Endothelial cell of umbilical vein (primary cell): ENCODE results near the gene RNF130. TPM values are rescaled to one million over a fixed set of nuclear protein-coding genes. Genes with fewer than 3 reads are reported as not detected.

Experiments
- BruUV-seq: library from RNA; stranded (reverse); fragments of 400-500 nt; replicated peaks from 2 replicates; lab custom pipeline; 2021; lab: Mats Ljungman, UMichigan
- CTCF ChIA-PET: fragments of 300-600, 350-600 bp; sonication (Branson Sonifier 250); formaldehyde crosslinking; loops from one replicate; lab custom pipeline; 2021; ENCODE audit warnings: antibody characterized with exemption, inconsistent platforms; lab: Charles Lee
- POLR2A ChIA-PET: fragments of 300-600, 350-600 bp; sonication (Branson Sonifier 250); formaldehyde crosslinking; loops from one replicate; lab custom pipeline; 2021; ENCODE audit warnings: antibody characterized with exemption, inconsistent platforms; lab: Charles Lee
- DNase-seq: peaks from one replicate; pipeline ENCODE4 v3.0.0-alpha.2; 2011; ENCODE audit warnings: low read depth, low spot score
- FAIRE-seq: peaks from 2 replicates; lab custom pipeline; 2011; peaks lifted over from hg19 to GRCh38; lab: Jason Lieb, UNC
- H2AFZ ChIP-seq: 2 replicates; pipeline ENCODE4 v1.6.0; 2012; ENCODE audit warnings: low read depth, low read length, control low read depth, inconsistent platforms
- H3K27ac ChIP-seq: 2 replicates; pipeline ENCODE4 v1.5.1; 2011; ENCODE audit warnings: low read depth, mild to moderate bottlenecking, control low read depth, low read length, moderate library complexity; ENCODE audit not compliant: insufficient read depth
- H3K27me3 ChIP-seq, 2 experiments: 2 replicates each; pipeline versions ENCODE4 v1.6.0 to v1.6.1; 2011; ENCODE audit warnings: low read length in 2 of 2, mixed read lengths in 1 of 2; ENCODE audit not compliant: control insufficient read depth in 2 of 2, insufficient read depth in 2 of 2
- H3K36me3 ChIP-seq, 2 experiments: 2 replicates in 1 of 2; 3 replicates in 1 of 2; pipeline ENCODE4 v1.5.1; 2011; ENCODE audit warnings: low read length in 2 of 2, mild to moderate bottlenecking in 1 of 2, moderate library complexity in 1 of 2; ENCODE audit not compliant: control insufficient read depth in 2 of 2, insufficient read depth in 2 of 2; ENCODE audit errors: extremely low read depth in 1 of 2
- H3K4me1 ChIP-seq: 3 replicates; pipeline ENCODE4 v1.5.1; 2011; ENCODE audit warnings: mild to moderate bottlenecking, low read length; ENCODE audit not compliant: control insufficient read depth, insufficient read depth; ENCODE audit errors: extremely low read depth
- H3K4me2 ChIP-seq: 2 replicates; pipeline ENCODE4 v1.6.1; 2011; ENCODE audit warnings: low read length, control low read depth, mixed read lengths; ENCODE audit not compliant: insufficient read depth
- H3K4me3 ChIP-seq, 3 experiments: fragments of 200-600 bp in 1 of 3; sonication (generic), shearing (Covaris generic) in 1 of 3; replicated peaks in 1 of 3; 2 replicates each; pipeline ENCODE4 v1.5.1; 2011 to 2016; ENCODE audit warnings: control low read depth in 3 of 3, low read length in 3 of 3, mild to moderate bottlenecking in 2 of 3, inconsistent platforms in 1 of 3, low read depth in 1 of 3, moderate library complexity in 1 of 3; ENCODE audit not compliant: insufficient read depth in 1 of 3
- H3K79me2 ChIP-seq: 2 replicates; pipeline ENCODE4 v1.6.0; 2012; ENCODE audit warnings: low read length, inconsistent platforms; ENCODE audit not compliant: control insufficient read depth, insufficient read depth
- H3K9ac ChIP-seq: replicated peaks from 2 replicates; pipeline ENCODE3; 2011; ENCODE audit warnings: low read length, control low read depth; ENCODE audit not compliant: insufficient read depth; ENCODE audit errors: extremely low read depth
- H3K9me1 ChIP-seq: replicated peaks from 3 replicates; pipeline ENCODE4 v1.6.0; 2011; ENCODE audit warnings: mild to moderate bottlenecking, low read length; ENCODE audit not compliant: control insufficient read depth, insufficient read depth; ENCODE audit errors: extremely low read depth
- H3K9me3 ChIP-seq: replicated peaks from 2 replicates; pipeline ENCODE4 v1.5.1; 2012; ENCODE audit warnings: low read length, inconsistent platforms; ENCODE audit not compliant: control insufficient read depth, insufficient read depth
- H4K20me1 ChIP-seq: replicated peaks from 2 replicates; pipeline ENCODE3; 2011; ENCODE audit warnings: mild to moderate bottlenecking, low read length; ENCODE audit not compliant: control insufficient read depth, insufficient read depth; ENCODE audit errors: extremely low read depth
- CTCF ChIP-seq, 2 donors: IDR thresholded peaks; 1 replicate in 1 of 2; 2 replicates in 1 of 2; pipeline ENCODE4 v1.5.1; 2011; ENCODE audit warnings: low read length in 2 of 2, mild to moderate bottlenecking in 2 of 2, moderate library complexity in 2 of 2, control low read depth in 1 of 2, inconsistent platforms in 1 of 2, low read depth in 1 of 2; ENCODE audit not compliant: insufficient read depth in 1 of 2; ENCODE audit errors: extremely low read depth in 1 of 2
- EZH2 ChIP-seq: IDR thresholded peaks from 2 replicates; pipeline ENCODE4 v1.6.1; 2012; ENCODE audit warnings: borderline replicate concordance, low read depth, mild to moderate bottlenecking, moderate library complexity, low read length, inconsistent platforms; ENCODE audit not compliant: severe bottlenecking
- FOS ChIP-seq: IDR thresholded peaks from 2 replicates; pipeline ENCODE4 v1.6.1; 2011; ENCODE audit warnings: mild to moderate bottlenecking, low read length, moderate library complexity, borderline replicate concordance; ENCODE audit not compliant: insufficient read depth
- GATA2 ChIP-seq: IDR thresholded peaks from 2 replicates; pipeline ENCODE4 v1.7.0; 2011; ENCODE audit warnings: low read depth, mild to moderate bottlenecking, moderate library complexity, mixed read lengths, low read length; ENCODE audit not compliant: insufficient read length, insufficient read depth
- JUN ChIP-seq: IDR thresholded peaks from 2 replicates; pipeline ENCODE4 v1.6.1; 2011; ENCODE audit warnings: borderline replicate concordance, low read depth; ENCODE audit not compliant: insufficient read length, insufficient read depth
- MAX ChIP-seq: IDR thresholded peaks from 2 replicates; pipeline ENCODE4 v1.6.1; 2011; ENCODE audit not compliant: insufficient read depth, insufficient read length
- MYC ChIP-seq: IDR thresholded peaks from one replicate; pipeline ENCODE4 v1.6.1; 2011; ENCODE audit warnings: mild to moderate bottlenecking, low read depth, low read length
- POLR2A ChIP-seq: IDR thresholded peaks from 2 replicates; pipeline ENCODE4 v1.6.1; 2012; ENCODE audit warnings: low read depth, mild to moderate bottlenecking, control low read depth, low read length
- POLR2AphosphoS5 ChIP-seq: IDR thresholded peaks from 2 replicates; pipeline ENCODE4 v1.6.1; 2012; ENCODE audit warnings: low read depth, mild to moderate bottlenecking, control low read depth, low read length, moderate library complexity; ENCODE audit not compliant: insufficient read depth
- dilution Hi-C: fragments of 300-500 bp; cut with MboI; formaldehyde crosslinking; loops from one replicate; pipeline ENCODE4 v1.15.0; 2019; ENCODE audit warnings: low sequenced_read_pairs; ENCODE audit not compliant: extremely low pct_ligation_motif_present
- intact Hi-C: fragments of 100-400 bp; cut with micrococcal nuclease; formaldehyde crosslinking; loops from one replicate; pipeline ENCODE4 v1.10.0; 2022
- polyA plus RNA-seq, 4 experiments: library from polyadenylated mRNA; depleted of rRNA in 3 of 4; stranded (reverse) in 3 of 4; unstranded in 1 of 4; fragments of >200 nt; gene quantifications; 2 replicates each; pipeline versions ENCODE4 v1.2.1 to v1.2.3, GENCODE V29; 2011 to 2012; ENCODE audit warnings: missing spikeins in 1 of 4
- total RNA-seq: library from RNA; stranded (reverse); gene quantifications from 2 replicates; pipeline ENCODE4 v1.2.3, GENCODE V29; 2021

The RNF130 gene
- total and polyA plus RNA-seq, 2 donors (not counting 3 experiments of a cell fraction or from before 2014, with no cell fraction given): 43.0 to 43.1 TPM

- FAIRE-seq (no peak), DNase-seq (no peak)
- Histone ChIP-seq H3K36me3 (no peaks in the 10 kb centered on the region), H3K9me1 (no peaks in the 10 kb centered on the region), H3K4me1 (no peaks in the 10 kb centered on the region), H4K20me1 (no peaks in the 10 kb centered on the region), H3K9me3 (no peaks in the 10 kb centered on the region), H3K27me3 (no peaks in the 10 kb centered on the region), H3K4me2 (no peak overlapping the region), H2AFZ (no peak overlapping the region), H3K4me3 (no peak overlapping the region), H3K9ac (no peak overlapping the region), H3K79me2 (no peaks in the 10 kb centered on the region), H3K27ac (no peak overlapping the region)
- BruUV-seq: no TSS peak
- dilution Hi-C loops (no loop called here), intact Hi-C loops (loop anchor here (10.0 kb wide), 1 partner anchor 545 kb away; the partner anchor contains the start of gene RUFY1)
- ChIA-PET POLR2A (no interaction called here), CTCF (no interaction called here)
- no peak for TF ChIP-seq FOS
- TF ChIP-seq POLR2AphosphoS5: no peak
- no peak for TF ChIP-seq POLR2A
- TF ChIP-seq MYC: no peak
- TF ChIP-seq JUN: no peak
- no peak for TF ChIP-seq CTCF (IDR thresholded peaks at IDR 0.05; ENCODE audit: extremely low read depth in 1 of 2, insufficient read depth in 1 of 2, low read depth in 1 of 2, low read length in 2 of 2)
- TF ChIP-seq EZH2: no peak
- TF ChIP-seq GATA2: no peak
- TF ChIP-seq MAX: no peak
These were observed 28.4 kb upstream of the RNF130 start for GRCh38 chr5:180099733-180100611.
